H54 (cell line): ENCODE data around the gene SERPINB1.

Experiments used
- DNase-seq: peaks from one replicate; pipeline ENCODE4 v3.0.0; 2011; ENCODE audit warnings: low spot score, mixed read lengths; ENCODE audit not compliant: insufficient read length
- FAIRE-seq: peaks from 3 replicates; lab custom pipeline; 2011; peaks lifted over from hg19 to GRCh38; lab: Jason Lieb, UNC
- POLR2A ChIP-seq: IDR thresholded peaks from 2 replicates; pipeline ENCODE4 v1.6.1; 2011; ENCODE audit warnings: low read depth, mild to moderate bottlenecking, low read length

SERPINB1 gene

GRCh38 chr6:2790588-2791449 is 50.8 kb downstream of the SERPINB1 start:
- DNase-seq, result peak; percentile 68
- FAIRE-seq, result peak; percentile 88

GRCh38 chr6:2786269-2786668 is 55.4 kb downstream of the SERPINB1 start:
- FAIRE-seq (no peak), DNase-seq (no peak)
- TF ChIP-seq POLR2A, result no peak

More at GRCh38 chr6:2790588-2791449, 50.8 kb downstream of the SERPINB1 start:
- TF ChIP-seq POLR2A, result no peak

- TF ChIP-seq POLR2A, result no peak
- no peak for FAIRE-seq
- no peak for DNase-seq
Observed at GRCh38 chr6:2784930-2785329, 56.7 kb downstream of the SERPINB1 start.

GRCh38 chr6:2784061-2784460 is 57.6 kb downstream of the SERPINB1 start:
- no peak for FAIRE-seq
- no peak for DNase-seq
- TF ChIP-seq POLR2A, result no peak

- DNase-seq (no peak), FAIRE-seq (no peak)
- no peak for TF ChIP-seq POLR2A
Observed at GRCh38 chr6:2783188-2783963, 58.3 kb downstream of the SERPINB1 start.

GRCh38 chr6:2782825-2783187 is 58.9 kb downstream of the SERPINB1 start:
- TF ChIP-seq POLR2A, result no peak
- FAIRE-seq, result no peak
- DNase-seq, result no peak

GRCh38 chr6:2782356-2782708 is 59.3 kb downstream of the SERPINB1 start:
- FAIRE-seq (no peak), DNase-seq (no peak)
- TF ChIP-seq POLR2A, result no peak
